GM18526 (cell line): ENCODE measurements around the gene SMURF1.

Experiments
- POLR2A ChIP-seq: IDR thresholded peaks from 3 replicates; pipeline ENCODE4 v1.6.1; 2011; ENCODE audit not compliant: insufficient read length; ENCODE audit errors: extremely low read depth

Gene SMURF1

GRCh38 chr7:99143853-99144672 is at the start of gene SMURF1:
Gene SMURF1, minus strand, starts transcription at chr7:99144108. Its CDS starts 328 bp downstream, at chr7:99143780.
- TF ChIP-seq POLR2A: peak; percentile 91

- TF ChIP-seq POLR2A: no peak
Measured at GRCh38 chr7:99191869-99192596, 48.1 kb upstream of the SMURF1 start.

GRCh38 chr7:99190359-99191009 is 46.6 kb upstream of the SMURF1 start:
- no peak for TF ChIP-seq POLR2A

- TF ChIP-seq POLR2A: no peak
Measured at GRCh38 chr7:99189222-99189621, 45.3 kb upstream of the SMURF1 start.

GRCh38 chr7:99188221-99188620 is 44.3 kb upstream of the SMURF1 start:
- no peak for TF ChIP-seq POLR2A

GRCh38 chr7:99184532-99185218 is 40.8 kb upstream of the SMURF1 start:
- TF ChIP-seq POLR2A: no peak

- TF ChIP-seq POLR2A: no peak
Measured at GRCh38 chr7:99180067-99180650, 36.3 kb upstream of the SMURF1 start.

- TF ChIP-seq POLR2A: no peak
Measured at GRCh38 chr7:99177165-99177564, 33.3 kb upstream of the SMURF1 start.

GRCh38 chr7:99173787-99174186 is 29.9 kb upstream of the SMURF1 start:
- TF ChIP-seq POLR2A: no peak

GRCh38 chr7:99171731-99172130 is 27.8 kb upstream of the SMURF1 start:
- no peak for TF ChIP-seq POLR2A

GRCh38 chr7:99170730-99171074 is 26.8 kb upstream of the SMURF1 start:
- TF ChIP-seq POLR2A: no peak

GRCh38 chr7:99170065-99170729 is 26.3 kb upstream of the SMURF1 start:
- TF ChIP-seq POLR2A: no peak

- no peak for TF ChIP-seq POLR2A
Measured at GRCh38 chr7:99167072-99167471, 23.2 kb upstream of the SMURF1 start.

GRCh38 chr7:99165816-99166215 is 21.9 kb upstream of the SMURF1 start:
- no peak for TF ChIP-seq POLR2A
